Measurements from ENCODE around the gene MLXIP. TPM values are rescaled to one million over a fixed set of nuclear protein-coding genes. Genes with fewer than 3 reads are reported as not detected.

The MLXIP gene
- 18.3 TPM for polyA plus RNA-seq (2013, experiment 1 of 2)
- 18.1 TPM for polyA plus RNA-seq (2013, experiment 2 of 2)

GRCh38 chr12:122078141-122079032 is at the start of gene MLXIP:
TSS of gene MLXIP (plus strand) at chr12:122078756. CDS start at chr12:122078854, 98 bp downstream.
- WGBS, 2 donors (ENCODE audit: extremely low coverage in 2 of 2, insufficient read length in 2 of 2, insufficient replicate concordance in 1 of 2): no CpG with 5 or more reads among the region's 113 CpGs

GRCh38 chr12:122028905-122029560 is 49.5 kb upstream of the MLXIP start:
- Histone ChIP-seq H3K14ac (ENCODE audit: low read length) (peak overlapping the region; percentile 4), H3K4me1 (ENCODE audit: control insufficient read depth in 2 of 2, insufficient read depth in 1 of 2, low read depth in 1 of 2, low read length in 2 of 2) (peaks cover 3 to 10% of the 10 kb centered on the region in 2 donors), H3K27me3 (ENCODE audit: control insufficient read depth in 3 of 3, insufficient read depth in 3 of 3, low read depth in 1 of 3, low read length in 3 of 3) (no peaks in the 10 kb centered on the region), H3K9ac (ENCODE audit: low read depth, low read length, poor library complexity) (no peak overlapping the region), H3K23ac (ENCODE audit: low read depth, low read length, poor library complexity) (no peak overlapping the region), H3K79me1 (ENCODE audit: low read depth, low read length) (peaks cover 25% of the 10 kb centered on the region), H2AFZ (ENCODE audit: low read length) (no peak overlapping the region), H2AK5ac (ENCODE audit: low read depth, low read length) (peak overlapping the region; percentile 36), H3K18ac (ENCODE audit: low read length) (peak overlapping the region; percentile 51), H2BK5ac (ENCODE audit: low read length) (no peak overlapping the region), H2BK120ac (ENCODE audit: low read depth, low read length) (no peak overlapping the region), H2BK15ac (ENCODE audit: low read length) (no peak overlapping the region), H3K27ac (replicated peaks; ENCODE audit: low read length) (no peak overlapping the region), H3K4me2 (ENCODE audit: insufficient read depth, low read length, poor library complexity, severe bottlenecking) (no peak overlapping the region), H3K9me3 (replicated peaks in 1 of 2; ENCODE audit: control insufficient read depth in 2 of 2, insufficient read depth in 1 of 2, low read depth in 1 of 2, low read length in 2 of 2) (no peaks in the 10 kb centered on the region), H3K36me3 (replicated peaks in 1 of 2; ENCODE audit: control insufficient read depth in 2 of 2, insufficient read depth in 2 of 2, low read length in 2 of 2) (peaks cover 4 to 36% of the 10 kb centered on the region in 2 donors), H4K8ac (ENCODE audit: low read depth, low read length) (peak overlapping the region; percentile 3), H3K4ac (ENCODE audit: low read length) (no peak overlapping the region), H3K4me3 (ENCODE audit: low read length in 2 of 2) (no peak overlapping the region), H2BK12ac (ENCODE audit: low read length) (no peak overlapping the region), H4K91ac (ENCODE audit: low read depth, low read length, poor library complexity) (no peak overlapping the region)
- DNase-seq (ENCODE audit: low spot score): no peak
- no CpG with 5 or more reads among the region's 23 CpGs for WGBS, 2 donors (ENCODE audit: extremely low coverage in 2 of 2, insufficient read length in 2 of 2, insufficient replicate concordance in 1 of 2)

More at GRCh38 chr12:122078141-122079032, at the start of gene MLXIP:
- peaks cover 11 to 13% of the 10 kb centered on the region in 2 donors for H3K4me1 ChIP-seq (ENCODE audit: control insufficient read depth in 2 of 2, insufficient read depth in 1 of 2, low read depth in 1 of 2, low read length in 2 of 2)
- peak within 1 kb of the TSS; percentile 96 for H2AFZ ChIP-seq (ENCODE audit: low read length)
- H3K23ac ChIP-seq (ENCODE audit: low read depth, low read length, poor library complexity): no peak within 1 kb of the TSS
- H3K4ac ChIP-seq (ENCODE audit: low read length): no peak within 1 kb of the TSS
- H3K79me1 ChIP-seq (ENCODE audit: low read depth, low read length): no peaks in the 10 kb centered on the region
- peaks cover 0 to 18% (median 4%) of the 10 kb centered on the region in 3 experiments for H3K27me3 ChIP-seq (ENCODE audit: control insufficient read depth in 3 of 3, insufficient read depth in 3 of 3, low read depth in 1 of 3, low read length in 3 of 3)
- no peak within 1 kb of the TSS for H3K27ac ChIP-seq (replicated peaks; ENCODE audit: low read length)
- H2AK5ac ChIP-seq (ENCODE audit: low read depth, low read length): peak within 1 kb of the TSS; percentile 53
- peak within 1 kb of the TSS; percentile 90 for H3K4me2 ChIP-seq (ENCODE audit: insufficient read depth, low read length, poor library complexity, severe bottlenecking)
- H2BK12ac ChIP-seq (ENCODE audit: low read length): no peak within 1 kb of the TSS
- H2BK15ac ChIP-seq (ENCODE audit: low read length): peak within 1 kb of the TSS; percentile 56
- peak within 1 kb of the TSS; percentile 86 for H3K9ac ChIP-seq (ENCODE audit: low read depth, low read length, poor library complexity)
- no peaks in the 10 kb centered on the region for H3K9me3 ChIP-seq (replicated peaks in 1 of 2; ENCODE audit: control insufficient read depth in 2 of 2, insufficient read depth in 1 of 2, low read depth in 1 of 2, low read length in 2 of 2)
- H2BK120ac ChIP-seq (ENCODE audit: low read depth, low read length): no peak within 1 kb of the TSS
- no peak within 1 kb of the TSS for H4K8ac ChIP-seq (ENCODE audit: low read depth, low read length)
- no peak within 1 kb of the TSS for H4K91ac ChIP-seq (ENCODE audit: low read depth, low read length, poor library complexity)
- H2BK5ac ChIP-seq (ENCODE audit: low read length): no peak within 1 kb of the TSS
- H3K36me3 ChIP-seq (replicated peaks in 1 of 2; ENCODE audit: control insufficient read depth in 2 of 2, insufficient read depth in 2 of 2, low read length in 2 of 2): peaks cover 0 to 4% of the 10 kb centered on the region in 2 donors
- DNase-seq (ENCODE audit: low spot score): peak; percentile 84
- peak within 1 kb of the TSS; percentile 60 for H3K14ac ChIP-seq (ENCODE audit: low read length)
- H3K4me3 ChIP-seq (ENCODE audit: low read length in 2 of 2): peak within 1 kb of the TSS; percentile 87 to 97
- H3K18ac ChIP-seq (ENCODE audit: low read length): peak within 1 kb of the TSS; percentile 95

GRCh38 chr12:122029620-122030423 is 48.7 kb upstream of the MLXIP start:
- no CpG with 5 or more reads among the region's 28 CpGs for WGBS, 2 donors (ENCODE audit: extremely low coverage in 2 of 2, insufficient read length in 2 of 2, insufficient replicate concordance in 1 of 2)
- Histone ChIP-seq H2BK5ac (ENCODE audit: low read length) (no peak overlapping the region), H3K4ac (ENCODE audit: low read length) (no peak overlapping the region), H3K23ac (ENCODE audit: low read depth, low read length, poor library complexity) (peak overlapping the region; percentile 75), H2BK15ac (ENCODE audit: low read length) (no peak overlapping the region), H3K36me3 (replicated peaks in 1 of 2; ENCODE audit: control insufficient read depth in 2 of 2, insufficient read depth in 2 of 2, low read length in 2 of 2) (peaks cover 2 to 42% of the 10 kb centered on the region in 2 donors), H2AK5ac (ENCODE audit: low read depth, low read length) (no peak overlapping the region), H3K9me3 (replicated peaks in 1 of 2; ENCODE audit: control insufficient read depth in 2 of 2, insufficient read depth in 1 of 2, low read depth in 1 of 2, low read length in 2 of 2) (no peaks in the 10 kb centered on the region), H2BK12ac (ENCODE audit: low read length) (no peak overlapping the region), H3K4me3 (ENCODE audit: low read length in 2 of 2) (no peak overlapping the region), H3K4me1 (ENCODE audit: control insufficient read depth in 2 of 2, insufficient read depth in 1 of 2, low read depth in 1 of 2, low read length in 2 of 2) (peaks cover 3 to 11% of the 10 kb centered on the region in 2 donors), H3K79me1 (ENCODE audit: low read depth, low read length) (peaks cover 25% of the 10 kb centered on the region), H3K9ac (ENCODE audit: low read depth, low read length, poor library complexity) (peak overlapping the region; percentile 13), H2BK120ac (ENCODE audit: low read depth, low read length) (no peak overlapping the region), H4K8ac (ENCODE audit: low read depth, low read length) (peak overlapping the region; percentile 3), H3K27me3 (ENCODE audit: control insufficient read depth in 3 of 3, insufficient read depth in 3 of 3, low read depth in 1 of 3, low read length in 3 of 3) (no peaks in the 10 kb centered on the region), H3K14ac (ENCODE audit: low read length) (no peak overlapping the region), H3K4me2 (ENCODE audit: insufficient read depth, low read length, poor library complexity, severe bottlenecking) (no peak overlapping the region), H2AFZ (ENCODE audit: low read length) (no peak overlapping the region), H4K91ac (ENCODE audit: low read depth, low read length, poor library complexity) (no peak overlapping the region), H3K27ac (replicated peaks; ENCODE audit: low read length) (no peak overlapping the region), H3K18ac (ENCODE audit: low read length) (no peak overlapping the region)
- DNase-seq (ENCODE audit: low spot score): no peak
